NCI-H82 treated with DMSO at 0.1 percent for 48 hours (cell line): ENCODE measurements around the gene LCORL.
"Not testable (repeated sequence)": the region's sequence is repeated elsewhere in the genome, so short reads cannot be mapped to it uniquely, and the experiment has no call there.

Experiments used
- DNase-seq: peaks from one replicate; lab custom pipeline; 2025; ENCODE audit not compliant: unreplicated experiment; lab: John Stamatoyannopoulos, UW

The LCORL gene

GRCh38 chr4:17865866-17866363, 155.6 kb downstream of the LCORL start:
- no peak for DNase-seq

- not testable (repeated sequence) for DNase-seq
These were observed 159.6 kb downstream of the LCORL start for GRCh38 chr4:17861906-17862305.

GRCh38 chr4:17859793-17860406, 161.7 kb downstream of the LCORL start:
- no peak for DNase-seq

- DNase-seq = peak; percentile 48
These were observed 167.5 kb downstream of the LCORL start for GRCh38 chr4:17854036-17854435.

GRCh38 chr4:17851959-17852358, 169.6 kb downstream of the LCORL start:
- no peak for DNase-seq

GRCh38 chr4:17850295-17850694, 171.3 kb downstream of the LCORL start:
- DNase-seq = not testable (repeated sequence)

- DNase-seq = no peak
These were observed 175.3 kb downstream of the LCORL start for GRCh38 chr4:17846266-17846665.

- no peak for DNase-seq
These were observed 197.5 kb downstream of the LCORL start for GRCh38 chr4:17823871-17824669.

GRCh38 chr4:17817027-17817426, 204.5 kb downstream of the LCORL start:
- no peak for DNase-seq

- no peak for DNase-seq
These were observed 205.4 kb downstream of the LCORL start for GRCh38 chr4:17816142-17816541.

GRCh38 chr4:17814140-17814539, 207.4 kb downstream of the LCORL start:
- no peak for DNase-seq

GRCh38 chr4:17812801-17813200, 208.8 kb downstream of the LCORL start:
- DNase-seq = no peak

GRCh38 chr4:17812125-17812524, 209.4 kb downstream of the LCORL start:
- no peak for DNase-seq

GRCh38 chr4:17811078-17811603, 210.4 kb downstream of the LCORL start:
- DNase-seq = no peak

- DNase-seq = peak; percentile 94
These were observed 211.1 kb downstream of the LCORL start, which contains the start of the genes DCAF16 and NCAPG for GRCh38 chr4:17810260-17811077. TSS of gene DCAF16 (minus strand) at chr4:17810757. CDS start at chr4:17804141, 6,616 bp downstream. TSS of gene NCAPG (plus strand) at chr4:17810979. CDS start at chr4:17811078, 99 bp downstream.

GRCh38 chr4:17809667-17810066, 211.9 kb downstream of the LCORL start:
- no peak for DNase-seq

GRCh38 chr4:17807446-17807845, 214.1 kb downstream of the LCORL start:
- DNase-seq = no peak

- no peak for DNase-seq
These were observed 215.9 kb downstream of the LCORL start for GRCh38 chr4:17805580-17806155.

- DNase-seq = no peak
These were observed 223.7 kb downstream of the LCORL start for GRCh38 chr4:17797808-17798207.

- DNase-seq = no peak
These were observed 226.8 kb downstream of the LCORL start for GRCh38 chr4:17794730-17795129.
